Liver (tissue), 9 donors: ENCODE data around the gene WDR27. TPM values are rescaled to one million over a fixed set of nuclear protein-coding genes. Genes with fewer than 3 reads are reported as not detected.
A peak's percentile ranks its signal among the peaks of the same experiment; 100 is the strongest.

Source experiments
- DNase-seq: peaks from one replicate; pipeline ENCODE4 v3.0.0-alpha.2; 2017; ENCODE audit warnings: low spot score
- H3K27ac ChIP-seq, 2 donors: one replicate each; pipeline ENCODE4 v1.7.0; 2013; ENCODE audit warnings: inconsistent platforms in 2 of 2, low read length in 2 of 2, control low read depth in 1 of 2, low read depth in 1 of 2, mild to moderate bottlenecking in 1 of 2
- H3K27me3 ChIP-seq, 4 donors: one replicate each; pipeline versions ENCODE4 v1.6.1 to v1.7.0; 2013; ENCODE audit warnings: low read length in 3 of 4, inconsistent platforms in 1 of 4, mild to moderate bottlenecking in 1 of 4, moderate library complexity in 1 of 4; ENCODE audit not compliant: control insufficient read depth in 4 of 4, insufficient read depth in 4 of 4
- H3K36me3 ChIP-seq, 4 donors: one replicate each; pipeline versions ENCODE4 v1.6.1 to v1.7.0; 2013; ENCODE audit warnings: low read length in 3 of 4, mild to moderate bottlenecking in 3 of 4, low read depth in 1 of 4, moderate library complexity in 1 of 4; ENCODE audit not compliant: control insufficient read depth in 4 of 4, insufficient read depth in 3 of 4
- H3K4me1 ChIP-seq, 4 donors: one replicate each; pipeline versions ENCODE4 v1.6.1 to v1.7.0; 2013; ENCODE audit warnings: low read length in 3 of 4, mild to moderate bottlenecking in 3 of 4, moderate library complexity in 1 of 4; ENCODE audit not compliant: control insufficient read depth in 4 of 4, insufficient read depth in 4 of 4
- H3K4me3 ChIP-seq, 3 donors: one replicate each; pipeline versions ENCODE4 v1.6.1 to v1.7.0; 2013; ENCODE audit warnings: low read length in 3 of 3, control low read depth in 1 of 3, low read depth in 1 of 3, mild to moderate bottlenecking in 1 of 3
- H3K9ac ChIP-seq, 2 donors: one replicate each; pipeline ENCODE4 v1.7.0; 2013; ENCODE audit warnings: low read length in 2 of 2, mild to moderate bottlenecking in 2 of 2, moderate library complexity in 2 of 2, control low read depth in 1 of 2, low read depth in 1 of 2
- H3K9me3 ChIP-seq, 4 donors: one replicate each; pipeline versions ENCODE4 v1.6.1 to v1.7.0; 2013; ENCODE audit warnings: low read length in 3 of 4; ENCODE audit not compliant: control insufficient read depth in 4 of 4
- EGR1 ChIP-seq, 2 donors: IDR thresholded peaks; 2 replicates each; pipeline ENCODE4 v1.6.1; 2016 to 2018; ENCODE audit warnings: antibody characterized with exemption in 2 of 2, low read depth in 2 of 2
- FOXA1 ChIP-seq: IDR thresholded peaks from 2 replicates; pipeline ENCODE4 v1.6.1; 2016; ENCODE audit warnings: antibody characterized with exemption
- FOXA2 ChIP-seq: IDR thresholded peaks from 2 replicates; pipeline ENCODE4 v1.6.1; 2016; ENCODE audit warnings: antibody characterized with exemption
- GABPA ChIP-seq, 2 donors: IDR thresholded peaks in 1 of 2; conservative IDR thresholded peaks in 1 of 2; 2 replicates each; pipeline ENCODE4 v1.6.1; 2016; ENCODE audit warnings: antibody characterized with exemption in 2 of 2, mild to moderate bottlenecking in 1 of 2, moderate library complexity in 1 of 2
- HNF4A ChIP-seq, 2 donors: conservative IDR thresholded peaks; 2 replicates each; pipeline ENCODE4 v1.6.1; 2016; ENCODE audit warnings: antibody characterized with exemption in 2 of 2, mild to moderate bottlenecking in 2 of 2
- HNF4G ChIP-seq: IDR thresholded peaks from 2 replicates; pipeline ENCODE4 v1.6.1; 2016; ENCODE audit warnings: antibody characterized with exemption
- JUND ChIP-seq, 2 donors: IDR thresholded peaks; 2 replicates each; pipeline ENCODE4 v1.6.1; 2016; ENCODE audit warnings: antibody characterized with exemption in 2 of 2
- MAX ChIP-seq: IDR thresholded peaks from 2 replicates; pipeline ENCODE4 v1.6.1; 2016; ENCODE audit warnings: antibody characterized with exemption
- NR2F2 ChIP-seq: IDR thresholded peaks from 2 replicates; pipeline ENCODE4 v1.6.1; 2016; ENCODE audit warnings: antibody characterized with exemption
- RAD21 ChIP-seq, 2 donors: IDR thresholded peaks; 2 replicates each; pipeline ENCODE4 v1.6.1; 2016; ENCODE audit warnings: antibody characterized with exemption in 2 of 2, mild to moderate bottlenecking in 2 of 2
- RXRA ChIP-seq, 2 donors: IDR thresholded peaks; 2 replicates each; pipeline ENCODE4 v1.6.1; 2017 to 2018; ENCODE audit warnings: antibody characterized with exemption in 2 of 2, mild to moderate bottlenecking in 1 of 2
- SP1 ChIP-seq: IDR thresholded peaks from 2 replicates; pipeline ENCODE4 v1.6.1; 2018; ENCODE audit warnings: antibody characterized with exemption, mild to moderate bottlenecking
- TAF1 ChIP-seq: conservative IDR thresholded peaks from 2 replicates; pipeline ENCODE4 v1.6.1; 2016; ENCODE audit warnings: antibody characterized with exemption, mild to moderate bottlenecking
- YY1 ChIP-seq: IDR thresholded peaks from 2 replicates; pipeline ENCODE4 v1.6.1; 2016; ENCODE audit warnings: antibody characterized with exemption, mild to moderate bottlenecking
- WGBS: extraction: QIAGEN DNeasy Blood & Tissue Kit; methylation state at CpG from one replicate; pipeline ENCODE4 v1.1.7; 2013; 5-methylcytosine and 5-hydroxymethylcytosine counted together
- polyA plus RNA-seq, 2 donors: library from polyadenylated mRNA; stranded (reverse) in 1 of 2; unstranded in 1 of 2; fragments of 200-250 nt in 1 of 2; fragments of >200 nt in 1 of 2; fragmentation: Nextera tagmentation in 1 of 2; extraction: Ambion mirVana in 1 of 2; gene quantifications; one replicate each; pipeline versions ENCODE4 v1.2.1 to v1.2.3, GENCODE V29; 2013 to 2015
- total RNA-seq, 2 donors: library from RNA; depleted of rRNA; stranded (reverse); fragments of >200 nt; gene quantifications; one replicate each; pipeline ENCODE4 v1.2.3, GENCODE V29; 2014
- TF ChIP-seq, protein P1 (sequence below): IDR thresholded peaks from 2 replicates; pipeline ENCODE4 v1.6.1; 2016; ENCODE audit warnings: antibody characterized with exemption
- TF ChIP-seq, protein P2 (sequence below): IDR thresholded peaks from 2 replicates; pipeline ENCODE4 v1.6.1; 2016; ENCODE audit warnings: antibody characterized with exemption
- TF ChIP-seq, protein P3 (sequence below): IDR thresholded peaks from 2 replicates; pipeline ENCODE4 v1.6.1; 2016; ENCODE audit warnings: antibody characterized with exemption, mild to moderate bottlenecking
- TF ChIP-seq, protein P4 (sequence below): fragments of 150-350 bp; IDR thresholded peaks from 2 replicates; pipeline ENCODE4 v1.5.1; 2017; ENCODE audit warnings: improper control_type of control experiment, low read depth, low read length; ENCODE audit not compliant: missing input control
- donor health status: healthy.
- donor health status: healthy.
- donor health status: healthy.
- donor health status: healthy.
- donor health status: healthy.

Gene WDR27
- total and polyA plus RNA-seq, 4 donors, result 3.7 to 20.1 (median 7.7) TPM

- Histone ChIP-seq H3K36me3 (no peaks in the 10 kb centered on the region), H3K27ac (peak overlapping the region; percentile 82 to 84), H3K9me3 (peaks cover 0 to 6% (median 1%) of the 10 kb centered on the region in 4 donors), H3K4me1 (peaks cover 4 to 25% (median 10%) of the 10 kb centered on the region in 4 donors), H3K27me3 (no peaks in the 10 kb centered on the region), H3K9ac (peak overlapping the region in 1 of 2 donors; percentile 28), H3K4me3 (peak overlapping the region in 2 of 3 donors; percentile 18 to 20)
- no peak for DNase-seq
- 31% methylated on average over 1 of the region's 1 CpG for WGBS
- TF ChIP-seq EGR1 (IDR thresholded peaks at IDR 0.05; ENCODE audit: low read depth in 2 of 2), result no peak
- peak; percentile 73 to 75 for TF ChIP-seq RXRA (IDR thresholded peaks at IDR 0.05)
- peak in 1 of 2 donors; percentile 54 for TF ChIP-seq JUND (IDR thresholded peaks at IDR 0.05)
- TF ChIP-seq, protein P1, sequence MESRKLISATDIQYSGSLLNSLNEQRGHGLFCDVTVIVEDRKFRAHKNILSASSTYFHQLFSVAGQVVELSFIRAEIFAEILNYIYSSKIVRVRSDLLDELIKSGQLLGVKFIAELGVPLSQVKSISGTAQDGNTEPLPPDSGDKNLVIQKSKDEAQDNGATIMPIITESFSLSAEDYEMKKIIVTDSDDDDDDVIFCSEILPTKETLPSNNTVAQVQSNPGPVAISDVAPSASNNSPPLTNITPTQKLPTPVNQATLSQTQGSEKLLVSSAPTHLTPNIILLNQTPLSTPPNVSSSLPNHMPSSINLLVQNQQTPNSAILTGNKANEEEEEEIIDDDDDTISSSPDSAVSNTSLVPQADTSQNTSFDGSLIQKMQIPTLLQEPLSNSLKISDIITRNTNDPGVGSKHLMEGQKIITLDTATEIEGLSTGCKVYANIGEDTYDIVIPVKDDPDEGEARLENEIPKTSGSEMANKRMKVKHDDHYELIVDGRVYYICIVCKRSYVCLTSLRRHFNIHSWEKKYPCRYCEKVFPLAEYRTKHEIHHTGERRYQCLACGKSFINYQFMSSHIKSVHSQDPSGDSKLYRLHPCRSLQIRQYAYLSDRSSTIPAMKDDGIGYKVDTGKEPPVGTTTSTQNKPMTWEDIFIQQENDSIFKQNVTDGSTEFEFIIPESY, result peak; percentile 86
- peak; percentile 81 to 85 for TF ChIP-seq HNF4A (conservative IDR thresholded peaks at IDR 0.05)
- TF ChIP-seq, protein P2, sequence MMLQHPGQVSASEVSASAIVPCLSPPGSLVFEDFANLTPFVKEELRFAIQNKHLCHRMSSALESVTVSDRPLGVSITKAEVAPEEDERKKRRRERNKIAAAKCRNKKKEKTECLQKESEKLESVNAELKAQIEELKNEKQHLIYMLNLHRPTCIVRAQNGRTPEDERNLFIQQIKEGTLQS, result peak; percentile 68
- TF ChIP-seq YY1, result peak; percentile 67
- peak in 1 of 2 donors; percentile 63 for TF ChIP-seq GABPA (IDR thresholded peaks at IDR 0.05 in 1 of 2, conservative IDR thresholded peaks at IDR 0.05 in 1 of 2)
- peak; percentile 86 for TF ChIP-seq SP1
- no peak for TF ChIP-seq TAF1
- peak; percentile 67 for TF ChIP-seq FOXA1
- TF ChIP-seq, protein P3, sequence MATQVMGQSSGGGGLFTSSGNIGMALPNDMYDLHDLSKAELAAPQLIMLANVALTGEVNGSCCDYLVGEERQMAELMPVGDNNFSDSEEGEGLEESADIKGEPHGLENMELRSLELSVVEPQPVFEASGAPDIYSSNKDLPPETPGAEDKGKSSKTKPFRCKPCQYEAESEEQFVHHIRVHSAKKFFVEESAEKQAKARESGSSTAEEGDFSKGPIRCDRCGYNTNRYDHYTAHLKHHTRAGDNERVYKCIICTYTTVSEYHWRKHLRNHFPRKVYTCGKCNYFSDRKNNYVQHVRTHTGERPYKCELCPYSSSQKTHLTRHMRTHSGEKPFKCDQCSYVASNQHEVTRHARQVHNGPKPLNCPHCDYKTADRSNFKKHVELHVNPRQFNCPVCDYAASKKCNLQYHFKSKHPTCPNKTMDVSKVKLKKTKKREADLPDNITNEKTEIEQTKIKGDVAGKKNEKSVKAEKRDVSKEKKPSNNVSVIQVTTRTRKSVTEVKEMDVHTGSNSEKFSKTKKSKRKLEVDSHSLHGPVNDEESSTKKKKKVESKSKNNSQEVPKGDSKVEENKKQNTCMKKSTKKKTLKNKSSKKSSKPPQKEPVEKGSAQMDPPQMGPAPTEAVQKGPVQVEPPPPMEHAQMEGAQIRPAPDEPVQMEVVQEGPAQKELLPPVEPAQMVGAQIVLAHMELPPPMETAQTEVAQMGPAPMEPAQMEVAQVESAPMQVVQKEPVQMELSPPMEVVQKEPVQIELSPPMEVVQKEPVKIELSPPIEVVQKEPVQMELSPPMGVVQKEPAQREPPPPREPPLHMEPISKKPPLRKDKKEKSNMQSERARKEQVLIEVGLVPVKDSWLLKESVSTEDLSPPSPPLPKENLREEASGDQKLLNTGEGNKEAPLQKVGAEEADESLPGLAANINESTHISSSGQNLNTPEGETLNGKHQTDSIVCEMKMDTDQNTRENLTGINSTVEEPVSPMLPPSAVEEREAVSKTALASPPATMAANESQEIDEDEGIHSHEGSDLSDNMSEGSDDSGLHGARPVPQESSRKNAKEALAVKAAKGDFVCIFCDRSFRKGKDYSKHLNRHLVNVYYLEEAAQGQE, result peak; percentile 42
- TF ChIP-seq, protein P4, sequence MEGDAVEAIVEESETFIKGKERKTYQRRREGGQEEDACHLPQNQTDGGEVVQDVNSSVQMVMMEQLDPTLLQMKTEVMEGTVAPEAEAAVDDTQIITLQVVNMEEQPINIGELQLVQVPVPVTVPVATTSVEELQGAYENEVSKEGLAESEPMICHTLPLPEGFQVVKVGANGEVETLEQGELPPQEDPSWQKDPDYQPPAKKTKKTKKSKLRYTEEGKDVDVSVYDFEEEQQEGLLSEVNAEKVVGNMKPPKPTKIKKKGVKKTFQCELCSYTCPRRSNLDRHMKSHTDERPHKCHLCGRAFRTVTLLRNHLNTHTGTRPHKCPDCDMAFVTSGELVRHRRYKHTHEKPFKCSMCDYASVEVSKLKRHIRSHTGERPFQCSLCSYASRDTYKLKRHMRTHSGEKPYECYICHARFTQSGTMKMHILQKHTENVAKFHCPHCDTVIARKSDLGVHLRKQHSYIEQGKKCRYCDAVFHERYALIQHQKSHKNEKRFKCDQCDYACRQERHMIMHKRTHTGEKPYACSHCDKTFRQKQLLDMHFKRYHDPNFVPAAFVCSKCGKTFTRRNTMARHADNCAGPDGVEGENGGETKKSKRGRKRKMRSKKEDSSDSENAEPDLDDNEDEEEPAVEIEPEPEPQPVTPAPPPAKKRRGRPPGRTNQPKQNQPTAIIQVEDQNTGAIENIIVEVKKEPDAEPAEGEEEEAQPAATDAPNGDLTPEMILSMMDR, result no peak
- TF ChIP-seq RAD21 (IDR thresholded peaks at IDR 0.05), result peak; percentile 39 to 44
- peak; percentile 45 for TF ChIP-seq FOXA2
- TF ChIP-seq NR2F2, result peak; percentile 79
- peak; percentile 83 for TF ChIP-seq MAX
- peak; percentile 36 for TF ChIP-seq HNF4G
Observed at GRCh38 chr6:169473663-169474062, 228.2 kb downstream of the WDR27 start.
